Sigmoid colon (tissue), 4 donors: ENCODE results near the gene KLHL9.

Experiments
- CTCF ChIP-seq, 4 experiments: fragments of 450-650 bp in 3 of 4; fragments of 200-600 bp in 1 of 4; IDR thresholded peaks; one replicate each; pipeline ENCODE4 v1.5.1; 2016 to 2019; ENCODE audit warnings: antibody characterized with exemption in 4 of 4, mild to moderate bottlenecking in 3 of 4, moderate library complexity in 2 of 4
- EP300 ChIP-seq, 4 donors: sonication (generic); formaldehyde crosslinking; IDR thresholded peaks; one replicate each; pipeline ENCODE4 v1.6.1; 2017; ENCODE audit warnings: antibody characterized with exemption in 4 of 4
- POLR2A ChIP-seq, 2 donors: fragments of 450-650 bp; IDR thresholded peaks; one replicate each; pipeline ENCODE4 v1.6.1; 2016; ENCODE audit warnings: antibody characterized with exemption in 2 of 2, mild to moderate bottlenecking in 2 of 2, moderate library complexity in 2 of 2
- POLR2AphosphoS5 ChIP-seq, 4 donors: sonication (generic); formaldehyde crosslinking; IDR thresholded peaks; one replicate each; pipeline ENCODE4 v1.6.1; 2017; ENCODE audit warnings: antibody characterized with exemption in 4 of 4

- no peak for TF ChIP-seq EP300 (IDR thresholded peaks at IDR 0.05)
- no peak for TF ChIP-seq CTCF (IDR thresholded peaks at IDR 0.05)
- no peak for TF ChIP-seq POLR2A (IDR thresholded peaks at IDR 0.05)
- no peak for TF ChIP-seq POLR2AphosphoS5 (IDR thresholded peaks at IDR 0.05)
These were observed 49.1 kb downstream of the KLHL9 start for GRCh38 chr9:21286099-21286498.
